Gastroesophageal sphincter (tissue), 4 donors: ENCODE measurements around the gene LMO7. TPM values are rescaled to one million over a fixed set of nuclear protein-coding genes. Genes with fewer than 3 reads are reported as not detected.

Experiments
- ATAC-seq: fragments of 150-250 bp; one replicate; pipeline ENCODE4 v1.9.1; 2016; ENCODE audit warnings: mild to moderate bottlenecking, moderate library complexity
- H3K27ac ChIP-seq, 4 donors: fragments of 200-600 bp; sonication (generic) in 3 of 4; 1 replicate in 3 of 4; 2 replicates in 1 of 4; pipeline ENCODE4 v1.5.1; 2016 to 2019
- H3K27me3 ChIP-seq: fragments of 200-600 bp; sonication (generic); one replicate; pipeline ENCODE4 v1.5.1; 2019
- H3K36me3 ChIP-seq, 2 donors: fragments of 200-600 bp; sonication (generic); one replicate each; pipeline ENCODE4 v1.5.1; 2019; ENCODE audit warnings: control low read depth in 1 of 2
- H3K4me1 ChIP-seq, 3 donors: fragments of 200-600 bp; sonication (generic); 1 replicate in 2 of 3; 2 replicates in 1 of 3; pipeline ENCODE4 v1.5.1; 2016 to 2019; ENCODE audit warnings: control low read depth in 2 of 3
- H3K4me3 ChIP-seq, 2 donors: fragments of 200-600 bp; sonication (generic); one replicate each; pipeline ENCODE4 v1.5.1; 2019; ENCODE audit warnings: mild to moderate bottlenecking in 1 of 2, moderate library complexity in 1 of 2
- H3K9me3 ChIP-seq, 3 donors: fragments of 200-600 bp; sonication (generic); one replicate each; pipeline ENCODE4 v1.5.1; 2017 to 2019; ENCODE audit warnings: control low read depth in 2 of 3
- EP300 ChIP-seq: sonication (generic); formaldehyde crosslinking; IDR thresholded peaks from one replicate; pipeline ENCODE4 v1.6.1; 2017; ENCODE audit warnings: antibody characterized with exemption, mild to moderate bottlenecking
- POLR2A ChIP-seq, 2 donors: fragments of 450-650 bp; IDR thresholded peaks; one replicate each; pipeline ENCODE4 v1.6.1; 2017; ENCODE audit warnings: antibody characterized with exemption in 2 of 2, mild to moderate bottlenecking in 2 of 2, moderate library complexity in 1 of 2
- POLR2AphosphoS5 ChIP-seq: sonication (generic); formaldehyde crosslinking; IDR thresholded peaks from one replicate; pipeline ENCODE4 v1.6.1; 2017; ENCODE audit warnings: antibody characterized with exemption
- WGBS, 2 donors: methylation state at CpG; one replicate each; pipeline ENCODE4 v1.1.5; 2018; ENCODE audit warnings: low coverage in 1 of 2; 5-methylcytosine and 5-hydroxymethylcytosine counted together
- total RNA-seq, 4 donors: library from RNA; depleted of rRNA; stranded (reverse); fragments of >200 nt; gene quantifications; one replicate each; pipeline ENCODE4 v1.1.0, GENCODE V29; 2016
- TF ChIP-seq, protein P1 (sequence below), 4 experiments: fragments of 200-600 bp in 2 of 4; fragments of 450-650 bp in 2 of 4; sonication (generic) in 1 of 4; IDR thresholded peaks; one replicate each; pipeline ENCODE4 v1.5.1; 2017 to 2019; ENCODE audit warnings: antibody characterized with exemption in 4 of 4, mild to moderate bottlenecking in 2 of 4, moderate library complexity in 2 of 4

LMO7 gene
- total RNA-seq, 4 donors from 2014 or later: 15.1 to 45.0 (median 26.8) TPM

DNA sequence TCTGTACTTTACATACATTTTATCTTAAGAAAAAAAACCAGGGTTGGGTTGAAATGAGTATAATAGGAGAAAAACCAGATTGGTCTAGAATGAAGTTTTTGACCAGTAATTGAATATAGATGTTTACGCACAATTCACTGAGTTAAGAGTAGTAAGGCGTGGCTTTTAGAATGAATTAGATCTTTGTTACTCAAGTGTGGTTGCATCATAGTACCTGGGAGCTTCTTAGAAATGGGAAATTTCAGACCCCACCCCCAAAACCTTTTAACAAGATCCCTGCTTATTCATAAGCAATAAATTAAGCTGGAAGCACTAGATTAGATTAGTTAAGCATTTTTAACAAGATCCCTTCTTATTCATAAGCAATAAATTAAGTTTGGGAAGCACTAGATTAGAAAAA is 28.7 kb upstream of the LMO7 start:
- WGBS, 2 donors: 94 to 100% methylated on average over 1 to 2 of the region's 2 CpGs
- TF ChIP-seq EP300: no peak
- TF ChIP-seq, protein P1, sequence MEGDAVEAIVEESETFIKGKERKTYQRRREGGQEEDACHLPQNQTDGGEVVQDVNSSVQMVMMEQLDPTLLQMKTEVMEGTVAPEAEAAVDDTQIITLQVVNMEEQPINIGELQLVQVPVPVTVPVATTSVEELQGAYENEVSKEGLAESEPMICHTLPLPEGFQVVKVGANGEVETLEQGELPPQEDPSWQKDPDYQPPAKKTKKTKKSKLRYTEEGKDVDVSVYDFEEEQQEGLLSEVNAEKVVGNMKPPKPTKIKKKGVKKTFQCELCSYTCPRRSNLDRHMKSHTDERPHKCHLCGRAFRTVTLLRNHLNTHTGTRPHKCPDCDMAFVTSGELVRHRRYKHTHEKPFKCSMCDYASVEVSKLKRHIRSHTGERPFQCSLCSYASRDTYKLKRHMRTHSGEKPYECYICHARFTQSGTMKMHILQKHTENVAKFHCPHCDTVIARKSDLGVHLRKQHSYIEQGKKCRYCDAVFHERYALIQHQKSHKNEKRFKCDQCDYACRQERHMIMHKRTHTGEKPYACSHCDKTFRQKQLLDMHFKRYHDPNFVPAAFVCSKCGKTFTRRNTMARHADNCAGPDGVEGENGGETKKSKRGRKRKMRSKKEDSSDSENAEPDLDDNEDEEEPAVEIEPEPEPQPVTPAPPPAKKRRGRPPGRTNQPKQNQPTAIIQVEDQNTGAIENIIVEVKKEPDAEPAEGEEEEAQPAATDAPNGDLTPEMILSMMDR (IDR thresholded peaks at IDR 0.05): no peak
- H3K27me3 ChIP-seq: no peaks in the 10 kb centered on the region
- H3K4me1 ChIP-seq: no peaks in the 10 kb centered on the region
- H3K9me3 ChIP-seq: no peaks in the 10 kb centered on the region
- H3K36me3 ChIP-seq: peaks cover 0 to 16% of the 10 kb centered on the region in 2 donors
- H3K4me3 ChIP-seq: no peak overlapping the region
- ATAC-seq: no peak
- H3K27ac ChIP-seq: no peak overlapping the region

DNA sequence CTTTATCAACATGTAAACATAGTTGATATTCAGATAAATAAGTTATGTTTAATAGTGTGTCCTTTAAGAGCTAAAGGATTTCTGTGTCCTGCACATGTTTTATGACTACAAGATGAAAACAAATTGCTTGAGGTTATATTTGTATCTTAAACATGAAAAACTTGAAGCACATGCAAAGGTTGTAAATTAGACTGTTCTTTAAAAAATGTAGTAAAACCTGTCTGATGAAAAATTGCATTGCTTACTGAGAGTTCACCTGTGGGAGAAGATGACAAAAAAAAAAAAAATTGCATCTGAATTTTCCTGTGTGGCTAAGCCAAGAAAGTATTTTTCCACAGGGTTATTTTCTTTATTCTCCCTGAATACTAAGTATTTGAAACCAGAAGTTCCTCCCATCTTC is 25.7 kb upstream of the LMO7 start:
- TF ChIP-seq EP300: no peak
- TF ChIP-seq POLR2AphosphoS5: no peak
- TF ChIP-seq POLR2A (IDR thresholded peaks at IDR 0.05): no peak
- TF ChIP-seq, protein P1 (IDR thresholded peaks at IDR 0.05): no peak
- Histone ChIP-seq H3K4me3 (no peak overlapping the region), H3K9me3 (no peaks in the 10 kb centered on the region), H3K4me1 (no peaks in the 10 kb centered on the region), H3K36me3 (peaks cover 0 to 8% of the 10 kb centered on the region in 2 donors), H3K27ac (no peak overlapping the region), H3K27me3 (no peaks in the 10 kb centered on the region)
- no peak for ATAC-seq

DNA sequence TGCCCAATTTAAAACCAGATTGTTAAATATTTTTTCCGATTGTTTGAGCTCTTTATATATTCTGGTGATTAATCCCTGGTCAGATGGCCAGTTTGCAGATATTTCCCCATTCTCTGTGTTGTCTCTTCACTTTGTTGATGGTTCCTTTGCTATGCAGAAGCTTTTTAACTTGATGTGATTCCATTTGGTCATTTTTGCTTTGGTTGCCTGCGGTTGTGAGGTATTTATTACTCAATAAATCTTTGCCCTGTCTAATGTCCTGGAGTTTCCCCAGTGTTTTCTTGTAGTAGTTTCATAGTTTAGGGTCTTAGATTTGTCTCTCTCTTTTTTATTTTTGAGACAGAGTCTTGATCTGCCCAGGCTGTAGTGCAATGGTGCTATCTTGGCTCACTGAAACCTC is 23.8 kb upstream of the LMO7 start:
- WGBS, 2 donors: 88 to 100% methylated on average over 2 of the region's 2 CpGs
- H3K9me3 ChIP-seq: no peaks in the 10 kb centered on the region
- TF ChIP-seq, protein P1 (IDR thresholded peaks at IDR 0.05): no peak
- no peak for TF ChIP-seq POLR2A (IDR thresholded peaks at IDR 0.05)
- no peak for TF ChIP-seq EP300
- TF ChIP-seq POLR2AphosphoS5: no peak
- no peaks in the 10 kb centered on the region for H3K4me1 ChIP-seq
- H3K27me3 ChIP-seq: no peaks in the 10 kb centered on the region
- H3K27ac ChIP-seq: no peak overlapping the region
- no peak for ATAC-seq
- H3K36me3 ChIP-seq: peaks cover 0 to 2% of the 10 kb centered on the region in 2 donors
- no peak overlapping the region for H3K4me3 ChIP-seq

GRCh38 chr13:75617230-75617629 is 18.9 kb upstream of the LMO7 start:
- Histone ChIP-seq H3K4me1 (no peaks in the 10 kb centered on the region), H3K27me3 (no peaks in the 10 kb centered on the region), H3K27ac (no peak overlapping the region), H3K9me3 (no peaks in the 10 kb centered on the region), H3K36me3 (peaks cover 0 to 5% of the 10 kb centered on the region in 2 donors), H3K4me3 (no peak overlapping the region)
- TF ChIP-seq, protein P1 (IDR thresholded peaks at IDR 0.05): no peak
- TF ChIP-seq POLR2A (IDR thresholded peaks at IDR 0.05): no peak
- no peak for TF ChIP-seq EP300
- no peak for TF ChIP-seq POLR2AphosphoS5
- WGBS, 2 donors: no CpG with 5 or more reads among the region's 1 CpG
- no peak for ATAC-seq

GRCh38 chr13:75618308-75618707 is 17.8 kb upstream of the LMO7 start:
- Histone ChIP-seq H3K27me3 (no peaks in the 10 kb centered on the region), H3K9me3 (no peaks in the 10 kb centered on the region), H3K27ac (no peak overlapping the region), H3K36me3 (peaks cover 0 to 5% of the 10 kb centered on the region in 2 donors), H3K4me1 (no peaks in the 10 kb centered on the region), H3K4me3 (no peak overlapping the region)
- 0% methylated on average over 1 of the region's 1 CpG; no CpG with 5 or more reads in 1 of the 2 donors for WGBS, 2 donors
- TF ChIP-seq, protein P1 (IDR thresholded peaks at IDR 0.05): no peak
- TF ChIP-seq EP300 (no peak), POLR2AphosphoS5 (no peak)
- no peak for ATAC-seq
